GM19463 (cell line): ENCODE results near the gene SOBP.
A peak's percentile ranks its signal among the peaks of the same experiment; 100 is the strongest.

Experiments
- ATAC-seq: cut with Tn5 transposase; IDR thresholded peaks from one replicate; pipeline ENCODE4 v1.9.1; 2021; ENCODE audit warnings: mild to moderate bottlenecking, moderate library complexity; ENCODE audit not compliant: unreplicated experiment

The SOBP gene

GRCh38 chr6:107674995-107675738 is 185.2 kb downstream of the SOBP start:
- ATAC-seq, result peak; percentile 71

DNA sequence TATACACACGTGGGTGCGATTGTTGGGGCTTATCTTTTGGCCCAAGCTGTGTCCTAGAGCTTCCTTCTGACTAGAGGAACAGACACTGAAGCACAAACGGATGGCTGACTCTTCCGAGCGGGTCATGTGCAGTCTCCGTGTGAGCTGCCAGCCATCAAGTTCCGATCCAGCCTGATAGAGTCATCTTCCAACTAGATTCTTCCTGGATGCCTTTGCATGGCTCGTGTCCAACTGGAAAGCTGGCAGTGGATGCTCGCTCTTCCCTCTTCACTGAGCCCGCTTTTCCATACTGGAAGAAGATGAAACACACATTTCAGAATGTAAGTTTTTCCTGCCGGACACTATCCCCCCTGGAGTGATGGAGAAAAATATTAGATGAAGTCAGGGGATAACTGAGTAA is 186.1 kb downstream of the SOBP start:
- ATAC-seq, result no peak

DNA sequence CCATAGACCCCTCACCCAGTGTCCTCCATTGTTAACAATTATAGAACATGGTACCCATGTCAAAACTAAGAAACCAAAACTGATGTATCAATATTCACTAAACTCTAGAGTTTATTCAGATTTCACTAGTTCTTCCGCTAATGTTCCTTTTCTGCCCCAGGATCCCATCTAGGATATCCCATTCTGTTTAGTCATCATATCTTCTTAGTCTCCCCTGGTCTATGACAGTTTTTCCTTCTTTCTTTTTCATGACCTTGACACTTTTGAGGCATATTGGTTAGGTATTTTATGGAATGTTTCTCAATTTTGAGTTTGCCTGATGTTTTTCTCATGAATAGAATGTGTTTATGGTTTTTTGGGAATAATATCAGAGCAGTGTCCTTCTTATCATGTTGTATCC is 187.5 kb downstream of the SOBP start:
- no peak for ATAC-seq

- no peak for ATAC-seq
Measured at GRCh38 chr6:107679457-107679856, 189.5 kb downstream of the SOBP start.

DNA sequence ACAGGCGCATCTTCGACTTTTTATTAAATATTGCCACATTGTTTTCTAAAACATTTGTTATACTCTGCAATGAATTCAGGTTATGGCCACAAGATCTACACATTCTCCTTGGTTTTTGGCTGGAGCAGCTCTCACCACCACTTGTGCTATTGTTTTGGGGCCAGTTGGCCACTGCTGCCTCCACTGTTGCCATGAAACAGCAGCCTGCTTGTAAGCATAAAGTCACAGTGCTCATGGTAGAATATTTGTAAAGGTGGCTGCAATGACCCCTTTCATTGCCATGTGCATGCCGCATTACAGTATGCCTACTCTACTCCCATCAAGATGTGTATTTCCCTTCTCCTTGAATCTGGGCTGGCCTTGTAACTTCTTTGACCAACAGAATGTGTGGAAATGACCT is 192.8 kb downstream of the SOBP start:
- ATAC-seq, result no peak

DNA sequence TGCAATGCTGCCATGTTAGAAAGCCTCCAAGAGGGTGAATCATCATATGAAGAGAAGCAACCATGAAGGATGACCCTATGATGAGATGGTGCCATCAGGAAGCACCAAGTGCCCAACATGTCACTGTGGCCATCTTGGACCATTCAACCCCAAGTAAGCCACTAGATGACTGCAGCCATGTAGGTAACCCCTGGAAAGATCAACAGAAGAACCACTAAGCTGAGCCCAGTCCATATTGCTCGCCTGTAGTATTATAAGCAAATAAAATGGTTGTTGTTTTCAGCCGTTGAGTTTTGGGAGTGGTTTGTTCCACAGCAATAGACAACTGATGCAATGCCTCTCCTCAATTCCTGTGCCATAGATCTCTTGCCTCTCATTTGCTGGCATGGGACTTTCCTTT is 193.3 kb downstream of the SOBP start:
- no peak for ATAC-seq

DNA sequence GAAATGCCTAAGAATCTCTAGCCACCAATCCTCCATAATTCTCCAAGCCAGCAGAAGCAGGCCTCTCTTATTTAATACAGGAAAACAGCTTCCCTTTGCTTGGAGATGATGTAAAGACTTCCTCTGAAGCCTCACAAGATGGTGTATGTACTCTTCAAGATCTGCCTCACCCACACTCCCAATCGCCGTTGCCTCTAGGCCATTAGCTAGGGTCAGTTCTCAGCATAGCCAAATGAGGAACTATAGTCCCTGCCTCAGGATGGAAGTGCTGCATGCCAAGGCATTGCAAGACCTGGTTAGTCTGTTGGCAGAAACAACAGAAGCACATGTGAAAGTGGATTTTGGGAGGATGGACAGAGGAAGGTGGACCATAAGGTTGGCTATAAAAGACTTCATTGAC is 195.1 kb downstream of the SOBP start:
- ATAC-seq, result no peak

DNA sequence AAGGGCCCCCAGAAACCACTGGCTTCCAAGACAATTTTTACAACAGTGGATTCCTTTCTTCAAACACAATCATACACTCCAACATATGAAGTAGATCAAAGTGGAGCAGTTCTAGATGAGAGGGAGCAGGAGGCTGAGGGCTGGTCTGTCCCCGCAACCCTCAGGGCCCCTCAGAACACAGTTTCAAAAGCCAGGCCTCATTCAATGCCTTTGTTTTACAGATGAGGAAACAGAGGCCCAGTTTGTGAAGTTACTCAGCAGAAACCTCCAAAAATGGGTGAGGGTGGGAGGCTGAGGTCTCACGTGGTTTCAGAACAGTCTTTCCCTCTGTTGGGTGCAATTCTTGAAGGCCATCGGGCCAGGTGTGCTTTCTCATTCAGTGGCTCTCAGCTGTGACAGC is 199.3 kb downstream of the SOBP start:
- no peak for ATAC-seq

- no peak for ATAC-seq
Measured at GRCh38 chr6:107689951-107690642, 200.2 kb downstream of the SOBP start.

- ATAC-seq, result no peak
Measured at GRCh38 chr6:107690643-107691061, 200.7 kb downstream of the SOBP start.

DNA sequence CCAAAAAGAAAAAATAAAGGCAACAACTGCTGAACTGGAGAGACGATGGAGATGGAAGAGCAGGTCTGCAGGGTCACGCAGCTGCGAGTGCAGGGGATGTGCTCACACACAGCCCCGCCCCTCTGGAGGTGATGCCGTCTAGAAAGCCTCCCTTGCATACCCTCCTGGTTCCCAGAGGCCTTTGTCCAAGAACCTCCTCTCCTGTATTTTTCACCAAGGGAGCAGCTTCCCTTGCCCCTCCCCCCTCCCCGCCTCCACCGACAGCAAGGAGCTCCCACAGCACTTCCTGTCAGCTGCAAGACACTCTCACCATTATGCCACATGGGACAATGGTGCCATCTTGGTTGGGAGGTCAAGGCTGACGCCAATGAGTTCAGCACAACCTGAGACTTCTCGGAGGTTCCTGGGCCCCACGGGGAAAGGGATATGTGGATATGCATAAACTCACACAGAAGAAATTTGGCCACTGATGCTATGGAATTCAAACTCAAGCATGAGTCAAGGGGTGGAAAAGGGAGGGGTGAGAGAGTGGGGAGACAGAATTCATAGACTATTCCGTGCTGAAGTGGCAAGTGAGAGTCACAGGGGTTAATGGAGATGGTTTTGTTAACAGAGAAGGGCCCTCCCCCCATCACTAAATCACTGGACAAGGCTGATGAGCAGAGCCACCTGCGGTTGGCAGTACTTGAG is 201.3 kb downstream of the SOBP start:
- no peak for ATAC-seq

DNA sequence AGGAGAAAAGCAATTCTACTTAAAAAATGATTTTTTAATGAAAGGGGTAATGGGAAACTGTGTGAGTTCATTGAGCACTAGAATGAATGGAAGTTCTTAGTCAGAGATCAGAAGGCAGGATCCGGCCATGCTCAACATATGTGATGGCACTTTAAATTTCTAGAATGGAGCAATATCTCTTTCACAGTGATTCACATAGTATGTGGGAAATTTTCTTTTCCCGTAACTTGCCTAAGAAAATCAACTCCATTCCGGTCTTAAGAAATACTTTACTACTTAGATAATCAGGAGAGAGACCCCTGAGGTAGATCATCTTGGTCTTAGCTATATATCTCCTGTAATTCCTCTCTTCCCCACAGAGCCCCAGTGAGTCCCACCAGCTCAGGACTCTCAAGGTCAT is 202.4 kb downstream of the SOBP start:
- no peak for ATAC-seq

- ATAC-seq, result no peak
Measured at GRCh38 chr6:107695061-107695720, 205.3 kb downstream of the SOBP start.

- ATAC-seq, result no peak
Measured at GRCh38 chr6:107697682-107698081, 207.8 kb downstream of the SOBP start.

DNA sequence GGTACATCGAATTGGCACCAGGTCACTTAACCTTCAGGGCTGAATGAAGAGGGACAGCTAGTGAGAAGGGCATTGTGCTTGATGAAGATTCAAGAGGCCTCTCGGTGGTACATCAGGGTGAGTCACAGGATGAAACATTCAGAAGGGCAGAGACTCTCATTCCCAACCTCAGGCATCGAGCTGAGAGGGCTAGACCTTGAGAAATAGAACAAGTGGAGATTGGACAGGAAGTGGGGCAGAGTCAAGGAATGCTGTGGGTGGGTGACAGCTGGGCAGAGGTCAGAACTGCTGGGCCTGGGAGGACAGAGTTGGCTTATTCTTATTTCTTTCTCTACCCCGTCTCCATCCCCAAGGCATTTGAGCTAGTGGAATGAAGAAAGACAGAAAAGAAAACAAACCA is 208.2 kb downstream of the SOBP start:
- no peak for ATAC-seq

DNA sequence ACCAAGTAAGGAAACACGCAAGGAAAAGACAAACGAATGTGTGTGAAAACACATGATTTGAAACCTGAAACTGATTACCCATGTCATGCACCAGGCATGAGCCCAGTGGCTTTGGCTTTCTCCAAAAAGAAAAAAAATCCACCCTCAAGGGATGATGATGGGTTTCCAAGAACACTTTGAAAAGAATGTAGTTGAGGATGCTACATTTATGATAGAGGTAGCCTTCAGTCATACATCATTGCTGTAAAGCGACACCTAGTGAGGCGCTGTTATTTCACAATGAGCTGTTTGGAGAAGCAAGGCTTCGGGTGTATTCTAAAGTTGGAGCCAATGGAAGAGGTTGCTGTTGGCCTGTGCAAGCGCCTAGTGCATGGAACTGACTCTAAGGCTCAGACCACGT is 209.3 kb downstream of the SOBP start:
- no peak for ATAC-seq

- no peak for ATAC-seq
Measured at GRCh38 chr6:107699697-107700325, 209.9 kb downstream of the SOBP start.

GRCh38 chr6:107703606-107704005 is 213.7 kb downstream of the SOBP start:
- ATAC-seq, result no peak

- no peak for ATAC-seq
Measured at GRCh38 chr6:107704347-107705013, 214.6 kb downstream of the SOBP start.

GRCh38 chr6:107706516-107707115 is 216.7 kb downstream of the SOBP start:
- ATAC-seq, result no peak
